Measurements from ENCODE around the gene TMEM229B. TPM values are rescaled to one million over a fixed set of nuclear protein-coding genes. Genes with fewer than 3 reads are reported as not detected.

The TMEM229B gene
- polyA plus RNA-seq, 4 donors: 6.5 to 27.5 (median 11.4) TPM

DNA sequence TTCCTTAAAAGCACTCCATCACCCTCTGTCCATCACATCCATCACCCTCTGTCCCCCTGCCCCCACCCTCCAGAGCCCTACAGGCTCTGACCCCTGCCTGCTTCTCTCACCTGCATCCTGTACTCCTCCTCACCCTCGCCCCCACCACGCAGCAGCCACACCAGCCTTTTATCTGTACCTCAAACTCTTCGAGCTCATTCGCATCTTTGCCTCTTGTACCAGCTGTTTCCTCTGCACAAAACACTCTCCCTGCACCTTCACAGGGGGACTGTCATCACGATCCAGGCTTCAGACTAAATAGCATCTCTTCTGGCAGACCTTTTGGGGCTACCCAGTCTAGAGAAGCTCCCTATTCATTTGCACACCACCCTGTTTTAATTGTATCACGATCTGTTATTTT lies 24.1 kb downstream of the TMEM229B start:
- Histone ChIP-seq H3K27me3 (ENCODE audit: control insufficient read depth in 3 of 3, insufficient read depth in 3 of 3, low read length in 3 of 3) (no peaks in the 10 kb centered on the region), H3K4me1 (ENCODE audit: control insufficient read depth in 3 of 3, insufficient read depth in 2 of 3, low read depth in 1 of 3, low read length in 2 of 3) (peaks cover 0 to 28% (median 11%) of the 10 kb centered on the region in 3 donors), H3K27ac (ENCODE audit: low read depth in 1 of 3, low read length in 2 of 3) (no peak overlapping the region), H3K4me3 (ENCODE audit: low read depth in 1 of 3, low read length in 3 of 3) (no peak overlapping the region), H3K36me3 (ENCODE audit: control insufficient read depth in 3 of 3, insufficient read depth in 2 of 3, low read depth in 1 of 3, low read length in 3 of 3) (no peaks in the 10 kb centered on the region), H3K9me3 (ENCODE audit: control insufficient read depth in 2 of 2, insufficient read depth in 1 of 2, low read depth in 1 of 2, low read length in 1 of 2) (no peaks in the 10 kb centered on the region)
- 50 to 82% (median 60%) methylated on average over 6 of the region's 6 CpGs for WGBS, 3 donors
- no peak for FAIRE-seq
- no peak for DNase-seq

DNA sequence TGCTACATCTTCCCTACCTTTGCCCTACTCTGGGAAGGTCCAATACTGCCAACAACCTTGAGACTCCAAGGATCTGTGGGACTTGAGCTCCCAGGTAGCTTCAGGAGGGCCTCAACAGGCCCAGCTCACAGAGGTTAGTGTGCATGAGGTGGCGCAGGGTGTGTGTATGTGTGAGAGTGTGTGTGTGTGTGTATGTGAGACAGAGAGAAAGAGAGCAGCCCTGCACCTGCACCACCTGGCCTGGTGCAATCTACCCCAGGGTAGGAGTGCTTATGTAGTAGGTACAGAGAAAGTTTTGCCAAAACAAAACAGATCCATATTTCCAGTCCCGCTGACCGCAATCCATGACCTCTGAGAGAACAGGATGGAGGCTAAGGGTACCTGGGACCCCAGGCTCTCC lies 24.6 kb downstream of the TMEM229B start:
- no peak overlapping the region for H3K27ac ChIP-seq (ENCODE audit: low read depth in 1 of 3, low read length in 2 of 3)
- WGBS, 3 donors: 89 to 97% (median 91%) methylated on average over 3 of the region's 3 CpGs

DNA sequence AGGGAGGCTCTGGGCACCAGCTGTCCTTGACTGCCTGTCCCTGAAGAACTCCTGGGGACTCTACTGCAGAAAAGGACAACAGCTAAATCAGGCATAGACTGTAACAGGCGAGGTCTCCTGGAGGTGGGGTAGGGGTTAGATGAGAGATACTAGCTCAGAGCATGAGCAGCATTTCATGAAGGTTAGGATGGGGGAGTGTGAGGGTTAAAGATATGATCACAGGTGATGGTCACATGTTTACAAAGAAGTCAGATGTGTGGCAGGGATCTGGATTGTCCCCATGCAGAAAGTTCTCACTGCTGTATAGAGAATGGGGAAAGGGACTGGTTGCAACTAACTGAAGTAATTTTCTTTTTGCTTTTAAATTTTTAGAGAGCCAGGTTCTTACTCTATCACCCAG lies 26.5 kb downstream of the TMEM229B start:
- H3K36me3 ChIP-seq (ENCODE audit: control insufficient read depth in 3 of 3, insufficient read depth in 2 of 3, low read depth in 1 of 3, low read length in 3 of 3): no peaks in the 10 kb centered on the region
- H3K27me3 ChIP-seq (ENCODE audit: control insufficient read depth in 3 of 3, insufficient read depth in 3 of 3, low read length in 3 of 3): no peaks in the 10 kb centered on the region
- peaks cover 0 to 18% (median 4%) of the 10 kb centered on the region in 3 donors for H3K4me1 ChIP-seq (ENCODE audit: control insufficient read depth in 3 of 3, insufficient read depth in 2 of 3, low read depth in 1 of 3, low read length in 2 of 3)
- no peak for FAIRE-seq
- no peak for DNase-seq
- 81 to 93% (median 85%) methylated on average over 1 of the region's 1 CpG for WGBS, 3 donors
- H3K27ac ChIP-seq (ENCODE audit: low read depth in 1 of 3, low read length in 2 of 3): peak overlapping the region in 1 of 3 donors; percentile 7
- no peak overlapping the region for H3K4me3 ChIP-seq (ENCODE audit: low read depth in 1 of 3, low read length in 3 of 3)
- no peaks in the 10 kb centered on the region for H3K9me3 ChIP-seq (ENCODE audit: control insufficient read depth in 2 of 2, insufficient read depth in 1 of 2, low read depth in 1 of 2, low read length in 1 of 2)

More for the DNA sequence above, 24.6 kb downstream of the TMEM229B start:
- Histone ChIP-seq H3K36me3 (ENCODE audit: control insufficient read depth in 3 of 3, insufficient read depth in 2 of 3, low read depth in 1 of 3, low read length in 3 of 3) (no peaks in the 10 kb centered on the region), H3K4me3 (ENCODE audit: low read depth in 1 of 3, low read length in 3 of 3) (no peak overlapping the region), H3K27me3 (ENCODE audit: control insufficient read depth in 3 of 3, insufficient read depth in 3 of 3, low read length in 3 of 3) (no peaks in the 10 kb centered on the region), H3K4me1 (ENCODE audit: control insufficient read depth in 3 of 3, insufficient read depth in 2 of 3, low read depth in 1 of 3, low read length in 2 of 3) (peaks cover 0 to 28% (median 9%) of the 10 kb centered on the region in 3 donors), H3K9me3 (ENCODE audit: control insufficient read depth in 2 of 2, insufficient read depth in 1 of 2, low read depth in 1 of 2, low read length in 1 of 2) (no peaks in the 10 kb centered on the region)
- DNase-seq (no peak), FAIRE-seq (no peak)

DNA sequence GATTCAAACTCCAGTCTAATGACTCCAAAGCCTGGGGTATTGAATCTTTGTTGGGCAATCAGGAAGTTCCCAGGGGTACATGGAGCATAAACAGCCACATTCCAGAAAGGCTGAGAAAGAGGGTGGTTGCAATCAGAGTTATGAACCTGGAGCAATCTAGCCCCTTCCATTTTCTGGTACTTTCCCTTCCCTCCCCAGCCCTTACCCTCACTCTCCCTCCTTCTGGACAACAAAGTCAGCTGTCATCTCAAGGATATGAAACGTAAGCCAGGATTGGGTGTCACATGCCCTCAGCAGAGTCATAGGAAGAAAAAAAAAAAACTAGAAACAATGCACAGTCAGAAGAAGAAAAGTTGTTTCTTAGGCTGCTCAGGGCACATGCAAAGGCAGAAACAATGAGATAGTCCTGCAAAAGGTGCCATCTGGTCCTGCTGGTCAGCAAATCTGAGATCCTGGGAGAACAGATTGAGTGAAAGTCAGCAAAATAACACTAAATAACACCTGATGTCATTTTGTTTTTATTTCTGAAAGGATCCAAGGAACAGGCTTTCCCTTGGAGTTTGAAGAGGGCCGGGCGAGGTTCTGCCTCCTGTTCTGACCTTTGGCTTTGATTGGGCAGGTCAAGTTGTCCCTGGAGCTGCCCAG lies 27.1 kb downstream of the TMEM229B start:
- no peaks in the 10 kb centered on the region for H3K36me3 ChIP-seq (ENCODE audit: control insufficient read depth in 3 of 3, insufficient read depth in 2 of 3, low read depth in 1 of 3, low read length in 3 of 3)
- DNase-seq (peak in 1 of 2 donors; percentile 71), FAIRE-seq (no peak)
- H3K4me1 ChIP-seq (ENCODE audit: control insufficient read depth in 3 of 3, insufficient read depth in 2 of 3, low read depth in 1 of 3, low read length in 2 of 3): peaks cover 0 to 18% (median 4%) of the 10 kb centered on the region in 3 donors
- no peak overlapping the region for H3K4me3 ChIP-seq (ENCODE audit: low read depth in 1 of 3, low read length in 3 of 3)
- no peaks in the 10 kb centered on the region for H3K9me3 ChIP-seq (ENCODE audit: control insufficient read depth in 2 of 2, insufficient read depth in 1 of 2, low read depth in 1 of 2, low read length in 1 of 2)
- H3K27me3 ChIP-seq (ENCODE audit: control insufficient read depth in 3 of 3, insufficient read depth in 3 of 3, low read length in 3 of 3): no peaks in the 10 kb centered on the region
- H3K27ac ChIP-seq (ENCODE audit: low read depth in 1 of 3, low read length in 2 of 3): peak overlapping the region in 1 of 3 donors; percentile 7
- WGBS, 3 donors: 45 to 65% (median 46%) methylated on average over 3 of the region's 3 CpGs

DNA sequence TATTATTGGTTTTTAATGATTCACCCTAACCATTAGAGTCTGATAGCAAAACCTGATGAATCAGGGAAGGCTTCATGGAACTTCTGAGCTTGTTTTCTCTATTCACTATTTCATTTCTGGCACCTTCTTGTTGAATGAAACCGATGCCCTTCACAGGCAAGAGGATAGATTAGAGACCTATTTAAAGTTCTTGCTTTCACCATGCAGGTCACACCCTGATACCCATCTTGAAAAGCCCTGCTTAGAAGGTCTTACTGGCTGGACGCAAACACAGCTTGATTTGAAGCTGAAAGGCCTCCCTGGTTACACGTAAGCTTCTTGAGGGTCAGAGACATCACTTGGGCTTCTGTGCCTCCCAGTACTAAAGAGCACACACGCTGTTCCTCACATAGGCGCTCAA lies 29.2 kb downstream of the TMEM229B start:
- WGBS, 3 donors: 89 to 93% (median 92%) methylated on average over 5 of the region's 5 CpGs
- Histone ChIP-seq H3K4me3 (ENCODE audit: low read depth in 1 of 3, low read length in 3 of 3) (no peak overlapping the region), H3K27ac (ENCODE audit: low read depth in 1 of 3, low read length in 2 of 3) (no peak overlapping the region), H3K27me3 (ENCODE audit: control insufficient read depth in 3 of 3, insufficient read depth in 3 of 3, low read length in 3 of 3) (no peaks in the 10 kb centered on the region), H3K36me3 (ENCODE audit: control insufficient read depth in 3 of 3, insufficient read depth in 2 of 3, low read depth in 1 of 3, low read length in 3 of 3) (no peaks in the 10 kb centered on the region), H3K9me3 (ENCODE audit: control insufficient read depth in 2 of 2, insufficient read depth in 1 of 2, low read depth in 1 of 2, low read length in 1 of 2) (no peaks in the 10 kb centered on the region), H3K4me1 (ENCODE audit: control insufficient read depth in 3 of 3, insufficient read depth in 2 of 3, low read depth in 1 of 3, low read length in 2 of 3) (peaks cover 0 to 18% (median 0%) of the 10 kb centered on the region in 3 donors)
- DNase-seq (no peak), FAIRE-seq (no peak)

DNA sequence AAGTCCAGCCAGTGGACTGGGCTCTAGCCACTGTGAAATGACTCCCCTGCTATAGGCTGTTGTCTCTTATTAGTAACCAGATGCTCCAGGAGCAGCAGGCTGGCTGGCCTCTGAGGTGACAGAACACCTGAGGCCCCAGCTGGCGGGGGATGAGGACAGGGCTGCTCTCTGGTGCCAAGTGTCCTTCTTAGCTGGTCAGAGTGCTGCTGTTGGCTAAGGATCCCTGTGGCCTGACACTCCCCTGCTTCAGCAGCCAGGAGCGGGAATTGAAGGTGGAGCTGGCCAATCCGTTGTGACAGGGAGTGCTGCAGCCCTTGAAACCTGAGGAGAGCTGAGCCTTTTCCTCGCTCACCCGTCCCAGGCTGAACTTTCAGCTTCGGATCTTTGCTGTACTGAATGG lies 30.7 kb downstream of the TMEM229B start:
- Histone ChIP-seq H3K4me1 (ENCODE audit: control insufficient read depth in 3 of 3, insufficient read depth in 2 of 3, low read depth in 1 of 3, low read length in 2 of 3) (peaks cover 0 to 18% (median 0%) of the 10 kb centered on the region in 3 donors), H3K9me3 (ENCODE audit: control insufficient read depth in 2 of 2, insufficient read depth in 1 of 2, low read depth in 1 of 2, low read length in 1 of 2) (no peaks in the 10 kb centered on the region), H3K27ac (ENCODE audit: low read depth in 1 of 3, low read length in 2 of 3) (no peak overlapping the region), H3K36me3 (ENCODE audit: control insufficient read depth in 3 of 3, insufficient read depth in 2 of 3, low read depth in 1 of 3, low read length in 3 of 3) (no peaks in the 10 kb centered on the region), H3K4me3 (ENCODE audit: low read depth in 1 of 3, low read length in 3 of 3) (no peak overlapping the region), H3K27me3 (ENCODE audit: control insufficient read depth in 3 of 3, insufficient read depth in 3 of 3, low read length in 3 of 3) (no peaks in the 10 kb centered on the region)
- no peak for DNase-seq
- no peak for FAIRE-seq
- 46 to 52% (median 50%) methylated on average over 6 of the region's 6 CpGs for WGBS, 3 donors

DNA sequence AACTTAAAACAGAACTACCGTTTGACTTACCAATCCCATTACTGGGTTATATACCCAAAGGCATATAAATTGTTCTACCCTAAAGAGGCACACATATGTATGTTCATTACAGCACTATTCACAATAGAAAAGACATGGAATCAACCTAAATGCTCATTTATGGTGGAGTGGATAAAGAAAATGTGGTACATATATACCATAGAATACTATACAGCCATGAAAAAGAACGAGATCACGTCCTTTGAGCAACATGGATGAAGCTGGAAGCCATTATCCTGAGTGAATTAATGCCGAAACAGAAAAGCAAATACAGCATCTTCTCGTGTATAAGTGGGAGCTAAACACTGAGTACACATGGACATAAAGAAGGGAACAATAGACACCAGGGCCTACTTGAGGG lies 31.8 kb downstream of the TMEM229B start:
- FAIRE-seq: no peak

DNA sequence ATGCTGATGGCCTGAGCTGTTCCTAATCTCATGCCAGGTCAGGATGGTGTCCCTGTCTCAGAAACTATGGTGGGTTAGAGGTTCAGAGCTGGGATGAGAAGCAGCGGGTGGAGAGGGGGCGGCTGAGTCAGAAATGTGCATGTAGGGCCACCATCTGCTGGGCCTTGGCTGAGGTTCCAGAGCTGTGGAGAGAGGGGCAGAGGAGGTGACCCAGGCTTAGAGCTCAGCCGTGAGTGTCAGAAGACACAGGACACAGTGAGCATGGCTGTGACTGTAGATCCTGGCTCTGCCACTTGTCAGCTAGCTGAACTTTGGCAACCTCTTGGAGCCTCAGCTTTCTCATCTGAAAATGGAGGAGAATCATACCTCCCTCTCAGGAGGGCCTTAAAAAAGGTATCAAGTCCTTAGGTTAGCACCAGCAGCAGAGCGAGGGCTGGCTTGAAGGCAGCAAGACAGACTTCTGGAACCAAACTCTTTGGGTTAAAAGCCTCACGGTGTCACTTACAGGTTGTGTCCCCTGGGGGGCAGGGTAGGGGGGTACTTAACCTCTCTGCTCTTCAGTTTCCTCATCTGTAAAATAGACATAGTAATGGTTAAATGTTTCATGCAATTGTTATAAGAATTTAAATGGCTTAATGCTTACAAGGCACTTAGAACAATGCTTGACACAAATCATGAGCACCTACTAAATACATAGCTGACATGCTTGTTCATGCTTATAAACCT lies 34.8 kb downstream of the TMEM229B start:
- no peak for FAIRE-seq
- Histone ChIP-seq H3K27me3 (ENCODE audit: control insufficient read depth in 3 of 3, insufficient read depth in 3 of 3, low read length in 3 of 3) (no peaks in the 10 kb centered on the region), H3K27ac (ENCODE audit: low read depth in 1 of 3, low read length in 2 of 3) (no peak overlapping the region), H3K4me3 (ENCODE audit: low read depth in 1 of 3, low read length in 3 of 3) (no peak overlapping the region), H3K9me3 (ENCODE audit: control insufficient read depth in 2 of 2, insufficient read depth in 1 of 2, low read depth in 1 of 2, low read length in 1 of 2) (peaks cover 0 to 11% of the 10 kb centered on the region in 2 donors), H3K4me1 (ENCODE audit: control insufficient read depth in 3 of 3, insufficient read depth in 2 of 3, low read depth in 1 of 3, low read length in 2 of 3) (peaks cover 0 to 24% (median 0%) of the 10 kb centered on the region in 3 donors), H3K36me3 (ENCODE audit: control insufficient read depth in 3 of 3, insufficient read depth in 2 of 3, low read depth in 1 of 3, low read length in 3 of 3) (no peaks in the 10 kb centered on the region)
- WGBS, 3 donors: 88 to 90% (median 89%) methylated on average over 5 of the region's 5 CpGs
- DNase-seq: no peak

More for the DNA sequence above, 31.8 kb downstream of the TMEM229B start:
- Histone ChIP-seq H3K27me3 (ENCODE audit: control insufficient read depth in 3 of 3, insufficient read depth in 3 of 3, low read length in 3 of 3) (no peaks in the 10 kb centered on the region), H3K4me3 (ENCODE audit: low read depth in 1 of 3, low read length in 3 of 3) (no peak overlapping the region), H3K4me1 (ENCODE audit: control insufficient read depth in 3 of 3, insufficient read depth in 2 of 3, low read depth in 1 of 3, low read length in 2 of 3) (peaks cover 0 to 20% (median 0%) of the 10 kb centered on the region in 3 donors), H3K36me3 (ENCODE audit: control insufficient read depth in 3 of 3, insufficient read depth in 2 of 3, low read depth in 1 of 3, low read length in 3 of 3) (no peaks in the 10 kb centered on the region), H3K27ac (ENCODE audit: low read depth in 1 of 3, low read length in 2 of 3) (no peak overlapping the region), H3K9me3 (ENCODE audit: control insufficient read depth in 2 of 2, insufficient read depth in 1 of 2, low read depth in 1 of 2, low read length in 1 of 2) (no peaks in the 10 kb centered on the region)
- DNase-seq: no peak
- 81 to 93% (median 93%) methylated on average over 5 of the region's 5 CpGs for WGBS, 3 donors

Measured in small intestine (tissue), 7 donors.